ENCODE data around the gene TMEM18. TPM values are rescaled to one million over a fixed set of nuclear protein-coding genes. Genes with fewer than 3 reads are reported as not detected.

Gene TMEM18
- polyA plus RNA-seq, 1 of the 3 experiments (the other 2 are of a cell fraction) = 29.3 TPM

GRCh38 chr2:673615-674320 is 3.4 kb downstream of the TMEM18 start:
- Histone ChIP-seq H3K4me3 (ENCODE audit: low read depth in 2 of 2, low read length in 1 of 2) (peak overlapping the region in 1 of 2 experiments; percentile 22; a peak in 2 of 4 replicates), H3K4me1 (ENCODE audit: control insufficient read depth in 1 of 2, insufficient read depth in 2 of 2, low read depth in 1 of 2, low read length in 1 of 2) (peaks cover 24 to 31% of the 10 kb centered on the region in 2 experiments), H3K36me3 (replicated peaks in 1 of 2; ENCODE audit: control insufficient read depth in 1 of 2, insufficient read depth in 2 of 2, low read length in 1 of 2) (peaks cover 17 to 47% of the 10 kb centered on the region in 2 experiments), H2AFZ (ENCODE audit: low read depth) (no peak overlapping the region), H3K9me2 (no peaks in the 10 kb centered on the region), H3K27me3 (ENCODE audit: insufficient read depth) (no peaks in the 10 kb centered on the region), H3K79me2 (ENCODE audit: insufficient read depth) (peaks cover 51% of the 10 kb centered on the region), H3K9me3 (no peaks in the 10 kb centered on the region), H3F3A (replicated peaks; ENCODE audit: insufficient read depth) (peaks cover 38% of the 10 kb centered on the region), H3K9ac (peak overlapping the region; percentile 53; the same call in 1 of the 2 replicates), H4K20me1 (ENCODE audit: insufficient read depth) (peaks cover 25% of the 10 kb centered on the region), H3K27ac (ENCODE audit: low read depth in 2 of 2, low read length in 1 of 2) (peak overlapping the region; percentile 34 to 66), H3K4me2 (peak overlapping the region; percentile 89)
- 54% methylated on average over 7 of the region's 7 CpGs for WGBS (ENCODE audit: low lambda C conversion rate)
- no peak for DNase-seq
- CTCF ChIA-PET = interaction anchor here (0.6 to 1.8 kb wide), 5 partner anchors 11 to 311 kb away, joined by 3 to 9 read pairs (median 4); no protein-coding TSS in a partner anchor
- POLR2A ChIA-PET = no interaction called here
- TF ChIP-seq TAF1 (IDR thresholded peaks at IDR 0.05; ENCODE audit: borderline replicate concordance, low read depth, low read length) (no peak), TEAD4 (IDR thresholded peaks at IDR 0.05; ENCODE audit: borderline replicate concordance, insufficient read depth) (no peak), IRF3 (IDR thresholded peaks at IDR 0.05; ENCODE audit: low read depth, low read length) (no peak), RAD21 (IDR thresholded peaks at IDR 0.05; ENCODE audit: low read length) (no peak), CHD2 (IDR thresholded peaks at IDR 0.05; ENCODE audit: low read length, partially characterized antibody) (no peak), RCOR1 (IDR thresholded peaks at IDR 0.05; ENCODE audit: low read length) (no peak), NRF1 (IDR thresholded peaks at IDR 0.05; ENCODE audit: low read depth, low read length) (no peak), MXI1 (IDR thresholded peaks at IDR 0.05; ENCODE audit: low read depth, low read length) (no peak), ELF1 (IDR thresholded peaks at IDR 0.05) (no peak), GABPA (IDR thresholded peaks at IDR 0.05; ENCODE audit: low read depth) (no peak), RFX5 (IDR thresholded peaks at IDR 0.05; ENCODE audit: low read length) (no peak), YY1 (IDR thresholded peaks at IDR 0.05; ENCODE audit: low read depth) (no peak), CTCF (IDR thresholded peaks at IDR 0.05) (no peak), RXRA (IDR thresholded peaks at IDR 0.05; ENCODE audit: borderline replicate concordance, low read depth) (no peak), SIN3A (IDR thresholded peaks at IDR 0.05; ENCODE audit: borderline replicate concordance, low read depth, low read length) (no peak), FOXM1 (IDR thresholded peaks at IDR 0.05; ENCODE audit: low read depth) (no peak), MEF2A (IDR thresholded peaks at IDR 0.05; ENCODE audit: borderline replicate concordance, low read depth) (no peak), EP300 (IDR thresholded peaks at IDR 0.05; ENCODE audit: borderline replicate concordance in 1 of 2, low read depth in 1 of 2, low read length in 1 of 2) (peak in 1 of 2 experiments; percentile 32; a peak in 1 of 4 replicates), USF2 (IDR thresholded peaks at IDR 0.05; ENCODE audit: borderline replicate concordance, low read depth, low read length) (no peak), JUND (IDR thresholded peaks at IDR 0.05) (peak; percentile 39; the same call in 1 of the 2 replicates), SMC3 (IDR thresholded peaks at IDR 0.05; ENCODE audit: low read depth, low read length) (no peak), PBX3 (IDR thresholded peaks at IDR 0.05) (0 out of 2 replicates have a peak, but pooled peaks have one; percentile 61), POLR2AphosphoS5 (IDR thresholded peaks at IDR 0.05; ENCODE audit: low read depth, low read length) (no peak; the same call in 1 of the 2 replicates), MAX (IDR thresholded peaks at IDR 0.05; ENCODE audit: low read depth) (0 out of 2 replicates have a peak, but pooled peaks have one; percentile 20), ZBTB33 (IDR thresholded peaks at IDR 0.05; ENCODE audit: borderline replicate concordance, low read depth) (no peak), TCF12 (IDR thresholded peaks at IDR 0.05) (peak; percentile 64; the same call in 1 of the 2 replicates), GATA2 (CRISPR knock-in tag; IDR thresholded peaks at IDR 0.05) (no peak), FOSL2 (IDR thresholded peaks at IDR 0.05; ENCODE audit: borderline replicate concordance, low read depth) (peak; percentile 47; the same call in 1 of the 2 replicates)

Data from SK-N-SH (cell line).